Ishikawa (cell line): ENCODE results near the gene FIGN.

Experiments
- CEBPB ChIP-seq: IDR thresholded peaks from 2 replicates; pipeline ENCODE4 v1.6.1; 2012
- CREB1 ChIP-seq: IDR thresholded peaks from 2 replicates; pipeline ENCODE4 v1.6.1; 2012; ENCODE audit warnings: low read depth
- EGR1 ChIP-seq: IDR thresholded peaks from 2 replicates; pipeline ENCODE4 v1.6.1; 2012
- EP300 ChIP-seq: IDR thresholded peaks from 2 replicates; pipeline ENCODE4 v1.6.1; 2012; ENCODE audit warnings: borderline replicate concordance
- FOXM1 ChIP-seq: IDR thresholded peaks from 2 replicates; pipeline ENCODE4 v1.6.1; 2012; ENCODE audit warnings: low read depth, borderline replicate concordance
- NFIC ChIP-seq: IDR thresholded peaks from 2 replicates; pipeline ENCODE4 v1.6.1; 2012
- RAD21 ChIP-seq: IDR thresholded peaks from 2 replicates; pipeline ENCODE4 v1.6.1; 2012; ENCODE audit warnings: low read depth
- TAF1 ChIP-seq: IDR thresholded peaks from 2 replicates; pipeline ENCODE4 v1.6.1; 2012; ENCODE audit warnings: low read depth, mild to moderate bottlenecking
- TCF12 ChIP-seq: IDR thresholded peaks from 2 replicates; pipeline ENCODE4 v1.6.1; 2012; ENCODE audit warnings: low read depth
- TEAD4 ChIP-seq: IDR thresholded peaks from 2 replicates; pipeline ENCODE4 v1.6.1; 2012
- YY1 ChIP-seq: IDR thresholded peaks from 2 replicates; pipeline ENCODE4 v1.6.1; 2012; ENCODE audit warnings: low read depth
- ZBTB7A ChIP-seq: IDR thresholded peaks from 2 replicates; pipeline ENCODE4 v1.6.1; 2012; ENCODE audit warnings: low read depth
- TF ChIP-seq, protein P1 (sequence below): IDR thresholded peaks from 2 replicates; pipeline ENCODE4 v1.6.1; 2012
- TF ChIP-seq, protein P2 (sequence below): IDR thresholded peaks from 2 replicates; pipeline ENCODE4 v1.6.1; 2012; ENCODE audit warnings: low read depth, mild to moderate bottlenecking
- TF ChIP-seq, protein P3 (sequence below): IDR thresholded peaks from 2 replicates; pipeline ENCODE4 v1.6.1; 2012

Gene FIGN

DNA sequence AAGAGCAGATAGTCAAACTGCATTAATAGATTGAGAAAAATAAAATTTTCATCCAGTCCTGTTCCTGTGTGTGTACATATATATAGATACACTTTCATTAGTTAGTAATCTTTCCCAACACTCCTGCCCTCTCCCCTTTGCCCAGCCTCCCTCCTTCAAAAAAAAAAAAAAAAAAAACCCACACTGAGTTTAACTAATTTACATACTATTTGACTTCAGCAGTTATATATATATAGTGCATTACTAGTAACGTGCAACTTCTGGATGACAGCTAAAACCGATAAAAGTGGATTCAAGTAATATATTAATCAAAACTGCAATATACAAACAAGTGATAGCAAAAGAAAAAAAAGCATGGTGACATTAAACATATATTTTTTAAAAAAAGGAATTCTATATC is 1.4 kb downstream of the FIGN start:
- TF ChIP-seq, protein P1, sequence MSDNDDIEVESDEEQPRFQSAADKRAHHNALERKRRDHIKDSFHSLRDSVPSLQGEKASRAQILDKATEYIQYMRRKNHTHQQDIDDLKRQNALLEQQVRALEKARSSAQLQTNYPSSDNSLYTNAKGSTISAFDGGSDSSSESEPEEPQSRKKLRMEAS: no peak
- TF ChIP-seq CREB1: no peak
- no peak for TF ChIP-seq TEAD4
- TF ChIP-seq TAF1: no peak
- TF ChIP-seq FOXM1: no peak
- TF ChIP-seq, protein P2, sequence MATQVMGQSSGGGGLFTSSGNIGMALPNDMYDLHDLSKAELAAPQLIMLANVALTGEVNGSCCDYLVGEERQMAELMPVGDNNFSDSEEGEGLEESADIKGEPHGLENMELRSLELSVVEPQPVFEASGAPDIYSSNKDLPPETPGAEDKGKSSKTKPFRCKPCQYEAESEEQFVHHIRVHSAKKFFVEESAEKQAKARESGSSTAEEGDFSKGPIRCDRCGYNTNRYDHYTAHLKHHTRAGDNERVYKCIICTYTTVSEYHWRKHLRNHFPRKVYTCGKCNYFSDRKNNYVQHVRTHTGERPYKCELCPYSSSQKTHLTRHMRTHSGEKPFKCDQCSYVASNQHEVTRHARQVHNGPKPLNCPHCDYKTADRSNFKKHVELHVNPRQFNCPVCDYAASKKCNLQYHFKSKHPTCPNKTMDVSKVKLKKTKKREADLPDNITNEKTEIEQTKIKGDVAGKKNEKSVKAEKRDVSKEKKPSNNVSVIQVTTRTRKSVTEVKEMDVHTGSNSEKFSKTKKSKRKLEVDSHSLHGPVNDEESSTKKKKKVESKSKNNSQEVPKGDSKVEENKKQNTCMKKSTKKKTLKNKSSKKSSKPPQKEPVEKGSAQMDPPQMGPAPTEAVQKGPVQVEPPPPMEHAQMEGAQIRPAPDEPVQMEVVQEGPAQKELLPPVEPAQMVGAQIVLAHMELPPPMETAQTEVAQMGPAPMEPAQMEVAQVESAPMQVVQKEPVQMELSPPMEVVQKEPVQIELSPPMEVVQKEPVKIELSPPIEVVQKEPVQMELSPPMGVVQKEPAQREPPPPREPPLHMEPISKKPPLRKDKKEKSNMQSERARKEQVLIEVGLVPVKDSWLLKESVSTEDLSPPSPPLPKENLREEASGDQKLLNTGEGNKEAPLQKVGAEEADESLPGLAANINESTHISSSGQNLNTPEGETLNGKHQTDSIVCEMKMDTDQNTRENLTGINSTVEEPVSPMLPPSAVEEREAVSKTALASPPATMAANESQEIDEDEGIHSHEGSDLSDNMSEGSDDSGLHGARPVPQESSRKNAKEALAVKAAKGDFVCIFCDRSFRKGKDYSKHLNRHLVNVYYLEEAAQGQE: no peak
- no peak for TF ChIP-seq NFIC
- no peak for TF ChIP-seq EGR1
- TF ChIP-seq TCF12: no peak
- no peak for TF ChIP-seq EP300
- TF ChIP-seq YY1: no peak
- no peak for TF ChIP-seq CEBPB
- TF ChIP-seq ZBTB7A: no peak
- no peak for TF ChIP-seq RAD21

DNA sequence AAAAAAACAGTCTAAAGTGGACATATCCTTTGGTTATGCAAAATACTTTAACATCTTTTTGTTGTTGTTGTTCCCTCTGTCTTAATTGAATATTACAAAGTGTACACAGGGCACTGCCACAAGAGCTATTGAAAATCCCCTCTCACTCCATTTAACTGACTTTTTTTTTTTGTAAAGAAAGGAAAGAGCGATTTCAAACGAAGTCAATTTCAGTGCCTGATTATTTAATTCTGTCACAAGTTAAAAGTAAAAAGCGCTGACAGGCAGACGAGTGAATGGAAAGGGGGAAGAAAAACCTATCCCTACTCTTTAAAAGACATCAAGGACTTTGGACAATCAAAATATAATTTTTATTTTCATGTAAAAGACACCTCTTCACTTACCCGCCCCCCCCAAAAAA is 1.9 kb downstream of the FIGN start:
- TF ChIP-seq TAF1 (no peak), EP300 (no peak), CREB1 (no peak), FOXM1 (no peak), EGR1 (no peak), YY1 (no peak), TEAD4 (no peak), RAD21 (no peak)
- TF ChIP-seq, protein P2: no peak

DNA sequence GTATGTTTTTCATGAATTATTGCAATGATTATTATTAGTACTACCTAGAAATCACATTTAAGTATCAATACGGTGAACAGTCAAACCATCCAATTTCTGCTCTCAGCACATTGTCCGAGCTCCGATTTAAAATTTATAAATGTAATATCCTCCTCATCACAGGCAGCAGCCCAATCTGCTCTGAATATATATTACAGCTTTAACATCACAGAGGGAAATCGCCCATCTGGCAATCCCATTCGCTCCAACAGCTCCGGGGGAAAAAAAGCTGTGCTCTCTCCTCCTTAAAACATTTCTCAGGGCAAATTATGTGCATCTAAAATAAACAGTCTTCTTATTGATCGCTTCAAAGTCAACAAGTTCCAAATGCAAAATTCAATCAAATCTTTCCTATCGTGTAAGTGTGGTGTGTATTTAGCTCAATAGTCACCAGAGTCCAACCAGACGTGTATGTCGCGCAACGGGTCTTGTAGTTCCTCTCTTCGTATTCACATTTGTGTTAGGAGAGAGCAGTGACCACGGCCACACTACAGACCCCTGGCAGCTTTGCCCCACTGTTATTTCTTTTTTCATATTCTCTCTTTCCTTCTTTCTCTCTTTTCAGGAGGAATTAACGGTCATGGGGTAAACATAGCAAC is 2.4 kb downstream of the FIGN start:
- TF ChIP-seq, protein P3, sequence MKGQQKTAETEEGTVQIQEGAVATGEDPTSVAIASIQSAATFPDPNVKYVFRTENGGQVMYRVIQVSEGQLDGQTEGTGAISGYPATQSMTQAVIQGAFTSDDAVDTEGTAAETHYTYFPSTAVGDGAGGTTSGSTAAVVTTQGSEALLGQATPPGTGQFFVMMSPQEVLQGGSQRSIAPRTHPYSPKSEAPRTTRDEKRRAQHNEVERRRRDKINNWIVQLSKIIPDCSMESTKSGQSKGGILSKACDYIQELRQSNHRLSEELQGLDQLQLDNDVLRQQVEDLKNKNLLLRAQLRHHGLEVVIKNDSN: no peak
- no peak for TF ChIP-seq ZBTB7A
- no peak for TF ChIP-seq CEBPB
- TF ChIP-seq TAF1: no peak
- no peak for TF ChIP-seq TEAD4

DNA sequence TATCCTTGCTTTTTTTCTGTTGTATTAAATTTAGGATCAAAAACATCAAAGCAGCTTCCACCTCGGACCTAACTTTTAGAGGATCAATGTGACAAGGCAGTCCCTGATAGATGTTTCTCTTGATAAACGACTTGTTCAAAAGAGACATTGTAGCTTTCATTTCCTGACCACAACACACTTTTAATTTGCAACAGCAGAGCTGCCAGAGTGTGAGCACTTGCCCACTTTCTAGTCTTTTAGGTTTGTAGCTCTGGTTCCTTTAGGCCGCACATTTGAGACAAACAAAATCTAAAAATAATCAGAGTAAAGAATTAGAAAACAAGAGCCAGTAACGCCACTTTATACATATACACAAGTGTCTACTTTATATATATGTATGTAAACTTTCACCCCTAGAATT is 3.1 kb downstream of the FIGN start:
- TF ChIP-seq YY1: no peak
- no peak for TF ChIP-seq CEBPB
- TF ChIP-seq, protein P1: no peak
- no peak for TF ChIP-seq ZBTB7A
- TF ChIP-seq, protein P2: no peak
- TF ChIP-seq NFIC: no peak
- TF ChIP-seq TEAD4: no peak
- no peak for TF ChIP-seq FOXM1
- TF ChIP-seq TAF1: no peak

DNA sequence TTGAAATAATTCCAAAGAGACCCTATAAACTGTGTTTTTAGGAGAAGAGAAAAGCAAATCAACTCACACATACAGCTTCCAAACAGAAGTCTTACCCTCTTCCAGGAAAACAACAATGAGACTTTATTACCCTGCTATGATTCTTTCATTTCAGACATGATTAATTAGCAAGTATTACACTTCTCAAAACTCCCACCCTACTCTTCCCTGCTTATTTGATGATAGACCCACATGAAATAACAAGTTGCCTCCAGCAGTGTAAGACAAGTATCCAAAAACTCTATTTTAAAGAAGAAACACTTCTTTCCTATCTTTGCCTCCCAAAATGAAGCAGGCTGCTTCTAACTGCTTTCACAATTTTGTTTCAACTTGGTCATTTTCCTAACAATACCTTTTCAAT is 4.1 kb downstream of the FIGN start:
- TF ChIP-seq, protein P1: no peak
- TF ChIP-seq EGR1 (no peak), RAD21 (no peak), TAF1 (no peak), TEAD4 (no peak), NFIC (no peak), ZBTB7A (no peak), TCF12 (no peak), YY1 (no peak), FOXM1 (no peak), CREB1 (no peak)
- TF ChIP-seq, protein P3: no peak
- TF ChIP-seq, protein P2: no peak
